Measurements from ENCODE around the gene KPNA2.
"Not testable (repeated sequence)": the region's sequence is repeated elsewhere in the genome, so short reads cannot be mapped to it uniquely, and the experiment has no call there.

The KPNA2 gene

DNA sequence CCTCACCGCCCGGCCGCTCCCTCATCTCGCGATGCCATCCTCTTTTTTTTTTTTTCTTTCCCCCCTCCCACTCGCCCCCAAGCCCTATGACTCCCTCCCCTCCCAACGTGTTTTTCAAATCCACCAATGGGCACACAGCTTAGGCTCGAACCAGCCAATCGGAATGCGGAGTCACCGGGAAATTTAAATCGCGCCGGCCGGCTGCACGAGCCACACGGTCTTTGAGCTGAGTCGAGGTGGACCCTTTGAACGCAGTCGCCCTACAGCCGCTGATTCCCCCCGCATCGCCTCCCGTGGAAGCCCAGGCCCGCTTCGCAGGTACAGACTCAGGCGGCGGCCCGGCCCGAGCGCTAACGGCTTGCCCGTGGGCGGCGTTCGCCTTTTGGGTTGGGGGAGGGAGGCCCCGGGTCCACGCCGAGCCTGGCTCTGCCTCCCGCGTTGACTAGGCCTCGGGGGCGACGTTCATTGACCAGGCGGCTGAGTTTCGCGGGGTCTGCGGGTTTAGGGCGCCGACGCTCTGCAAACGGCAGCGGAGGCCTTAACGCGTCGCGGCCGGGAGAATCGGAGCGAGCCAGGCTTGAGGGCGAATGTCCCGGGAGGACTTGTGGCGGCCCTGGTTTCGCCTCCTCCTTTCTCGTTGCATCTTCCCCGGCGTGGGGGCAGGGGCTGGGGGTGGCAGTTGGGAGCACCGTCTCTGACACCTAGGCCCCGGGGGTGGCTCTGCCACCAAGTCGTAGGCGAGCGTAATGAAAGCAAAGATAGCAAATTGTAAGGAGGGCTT lies at the start of gene KPNA2:
Gene KPNA2 (plus strand): TSS at position 213 of the 781 bp plus-strand sequence. CDS start 1,398 bp downstream, outside the sequence.
- DNase-seq (ENCODE audit: low spot score) = peak; percentile 96

DNA sequence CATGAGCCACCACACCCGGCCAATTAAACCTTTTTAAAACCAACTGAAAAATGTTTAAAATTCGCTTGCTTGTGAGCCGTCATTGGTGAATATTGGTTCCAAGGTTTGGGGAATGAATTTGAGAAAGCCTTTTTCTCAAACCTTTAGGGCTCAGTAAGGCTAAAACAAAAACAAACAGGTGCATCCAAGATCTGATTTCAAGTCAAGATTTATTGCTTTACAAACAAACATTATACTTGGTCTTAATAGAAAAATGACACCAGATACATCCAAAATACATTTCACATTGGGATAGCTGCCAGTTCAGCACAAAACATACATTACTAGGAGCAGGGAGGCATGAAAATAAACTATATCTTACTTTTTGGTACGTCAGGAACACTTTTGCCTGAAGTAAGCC lies 44.6 kb upstream of the KPNA2 start:
- no peak for DNase-seq (ENCODE audit: low spot score)

- no peak for DNase-seq (ENCODE audit: low spot score)
Observed at GRCh38 chr17:67992548-67993152, 42.9 kb upstream of the KPNA2 start.

DNA sequence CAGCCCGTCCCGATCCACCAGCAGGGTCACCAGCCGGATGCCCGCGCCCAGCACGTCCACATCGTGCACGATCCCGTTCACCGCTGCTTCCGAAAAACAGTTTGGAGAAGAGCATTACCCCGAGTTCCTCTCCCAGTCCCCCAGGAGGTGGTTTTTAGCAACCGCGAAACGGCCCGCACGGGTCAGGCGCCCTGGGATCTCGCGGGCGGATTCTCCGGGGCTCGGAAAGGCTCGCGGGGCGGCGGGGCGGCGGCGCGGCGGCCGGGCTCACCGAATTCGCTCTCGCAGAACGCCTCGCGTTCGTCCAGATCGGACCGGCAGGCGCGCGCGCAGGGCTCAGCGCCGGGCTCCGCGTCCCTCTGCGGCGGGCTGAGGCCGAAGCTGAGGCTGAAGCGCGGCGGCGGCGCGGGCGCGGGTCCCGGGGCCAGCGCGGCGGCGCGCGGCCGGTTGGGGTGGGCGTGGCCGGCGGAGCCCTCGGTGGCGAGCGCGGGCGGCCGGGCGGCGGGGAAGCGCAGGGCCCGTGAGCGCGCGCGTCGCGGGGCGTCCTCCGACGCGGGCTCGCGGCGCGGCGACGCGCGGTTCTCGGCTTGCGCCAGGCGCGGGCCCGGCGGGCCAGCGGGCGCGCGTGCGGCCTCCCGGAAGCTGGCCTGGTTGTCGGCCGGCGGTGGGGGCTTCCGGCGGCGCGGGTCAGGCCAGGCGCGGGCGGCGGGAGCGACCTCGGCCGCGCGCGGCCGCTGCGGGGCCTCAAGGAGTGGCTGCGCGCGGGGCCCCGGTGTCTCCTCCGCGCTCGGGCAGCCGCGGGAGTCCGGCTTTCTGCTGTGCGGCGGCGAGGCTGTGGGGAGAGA lies 42.2 kb upstream of the KPNA2 start:
- DNase-seq (ENCODE audit: low spot score) = peak; percentile 60

DNA sequence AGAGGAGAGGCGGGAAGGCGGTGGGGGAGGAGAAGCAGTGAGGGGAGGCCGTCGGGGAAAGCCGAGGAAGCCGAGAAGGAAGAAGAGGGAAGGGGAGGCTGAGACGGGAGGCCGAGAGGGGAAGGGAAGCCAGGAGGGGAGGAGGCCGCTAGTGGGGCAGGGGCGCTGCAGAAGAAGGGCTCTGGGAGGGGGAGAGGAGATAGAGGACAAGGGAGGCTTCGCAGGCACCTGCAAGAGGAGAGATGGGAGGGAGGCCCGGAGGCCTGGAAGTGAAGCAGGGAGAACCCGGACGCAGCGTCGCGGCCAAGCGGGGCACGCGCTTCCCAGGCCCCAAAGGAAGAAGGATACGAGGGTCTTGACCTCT lies 41.6 kb upstream of the KPNA2 start:
- DNase-seq (ENCODE audit: low spot score) = no peak

DNA sequence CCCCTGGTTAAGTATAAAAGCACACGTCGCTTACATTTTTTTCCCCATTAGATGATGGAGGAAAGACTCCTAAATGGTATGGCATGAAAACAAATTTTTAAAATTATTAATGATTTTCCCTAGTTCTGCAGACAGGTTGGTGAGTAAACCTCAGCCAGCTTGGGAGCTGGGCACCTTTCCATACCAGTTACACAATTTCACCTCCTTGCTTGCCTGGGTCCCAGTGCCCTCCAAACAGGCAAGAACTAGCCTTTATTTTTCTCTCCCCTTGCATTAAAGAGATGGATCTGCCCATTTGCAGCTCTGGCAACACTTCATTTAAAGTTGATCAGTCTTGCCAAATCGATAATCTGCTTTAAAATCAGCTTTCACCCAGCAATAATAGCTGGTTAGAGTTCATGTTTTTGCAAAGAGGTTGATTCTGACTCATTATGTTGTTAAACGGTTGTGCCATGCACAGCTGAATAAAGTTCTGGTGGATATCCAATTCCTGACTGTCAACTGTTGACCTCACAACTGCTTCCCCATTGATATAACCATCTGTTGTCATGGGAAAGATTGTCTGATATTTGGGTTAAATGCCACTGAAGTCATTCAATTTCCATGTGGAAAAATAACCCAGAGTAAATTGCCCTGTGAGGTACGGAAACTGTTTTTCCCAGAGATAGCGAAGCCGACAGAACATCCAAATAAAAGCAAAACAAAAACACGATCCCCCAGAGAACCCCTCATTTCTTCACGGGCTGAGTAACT lies 40.5 kb upstream of the KPNA2 start:
- DNase-seq (ENCODE audit: low spot score) = no peak

DNA sequence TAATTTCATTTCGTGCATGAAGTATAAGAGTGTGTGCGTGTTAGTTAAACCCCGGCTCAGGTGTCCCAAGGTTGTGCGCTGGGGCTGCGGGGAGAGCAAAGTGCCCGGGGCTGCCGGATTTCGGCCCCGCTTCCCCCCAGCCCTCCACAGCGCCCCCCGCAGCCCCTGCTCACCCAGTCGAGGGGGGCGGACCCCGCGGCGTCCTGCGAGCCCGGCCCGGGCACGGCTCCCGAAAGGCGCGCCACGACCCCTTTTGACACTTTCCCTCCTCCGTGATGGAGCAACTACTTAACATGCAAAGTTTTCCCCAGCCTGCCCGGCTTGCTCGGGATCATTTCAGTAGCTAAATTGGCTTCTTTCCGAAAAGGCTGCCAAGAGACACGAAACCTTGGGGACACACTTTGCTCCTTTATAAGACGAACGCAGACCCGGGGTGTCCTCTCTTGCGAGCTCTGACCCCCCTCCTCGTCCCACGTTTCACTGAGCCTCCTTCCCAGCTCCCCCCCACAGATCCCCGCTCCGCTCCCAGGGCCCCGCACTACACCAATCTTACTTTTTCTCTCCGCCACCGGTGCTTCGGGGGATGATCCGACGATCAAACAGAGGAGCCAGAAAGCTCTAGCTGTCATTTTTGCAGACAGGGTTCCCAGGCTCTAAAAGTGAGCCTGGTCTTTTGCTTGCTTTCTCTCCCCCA lies 39.8 kb upstream of the KPNA2 start:
- DNase-seq (ENCODE audit: low spot score) = no peak

DNA sequence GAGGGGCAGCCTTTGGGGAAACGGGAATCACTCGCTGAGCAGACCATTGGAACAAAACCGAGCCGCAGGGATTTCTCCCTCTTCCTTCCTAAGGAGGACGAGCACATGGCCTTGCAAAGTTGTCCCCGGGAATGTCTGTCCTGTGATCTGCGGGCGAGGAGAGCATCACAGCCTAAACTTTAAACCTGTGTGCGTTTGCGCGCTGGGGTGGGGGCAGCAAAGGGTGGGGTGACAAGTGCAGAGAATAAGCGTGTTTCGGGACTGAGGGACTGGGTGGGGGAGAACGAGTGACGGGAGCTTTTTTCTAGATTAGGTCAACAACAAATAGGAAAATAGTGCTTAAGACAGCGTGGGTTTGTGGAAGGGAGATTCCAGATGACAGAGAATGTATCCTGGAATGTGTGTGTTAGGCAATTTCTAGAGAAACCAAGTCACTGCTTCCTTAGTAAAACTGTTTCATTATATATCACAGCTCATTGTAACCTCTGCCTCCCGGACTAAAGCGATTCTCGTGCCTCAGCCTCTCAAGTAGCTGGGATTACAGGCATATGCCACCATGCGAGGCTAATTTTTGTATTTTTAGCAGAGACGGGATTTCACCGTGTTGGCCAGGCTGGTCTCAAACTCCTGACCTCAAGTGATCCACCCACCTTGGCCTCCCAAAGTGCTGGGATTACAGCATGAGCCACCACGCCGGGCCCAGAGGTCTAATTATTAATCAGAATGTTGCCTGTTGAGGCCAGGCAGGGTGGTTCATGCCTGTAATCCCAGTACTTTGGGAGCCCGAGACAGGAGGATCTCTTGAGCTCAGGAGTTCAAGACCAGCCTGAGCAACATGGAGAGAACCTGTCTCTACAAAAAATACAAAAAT lies 39.0 kb upstream of the KPNA2 start, which contains the start of gene C17orf58:
Gene C17orf58 (minus strand): TSS at position 169 of the 871 bp plus-strand sequence. CDS start 271 bp downstream, outside the sequence.
- DNase-seq (ENCODE audit: low spot score) = not testable (repeated sequence)

GRCh38 chr17:67998466-67998865 lies 37.1 kb upstream of the KPNA2 start:
- no peak for DNase-seq (ENCODE audit: low spot score)

- no peak for DNase-seq (ENCODE audit: low spot score)
Observed at GRCh38 chr17:67999291-67999911, 36.1 kb upstream of the KPNA2 start.

DNA sequence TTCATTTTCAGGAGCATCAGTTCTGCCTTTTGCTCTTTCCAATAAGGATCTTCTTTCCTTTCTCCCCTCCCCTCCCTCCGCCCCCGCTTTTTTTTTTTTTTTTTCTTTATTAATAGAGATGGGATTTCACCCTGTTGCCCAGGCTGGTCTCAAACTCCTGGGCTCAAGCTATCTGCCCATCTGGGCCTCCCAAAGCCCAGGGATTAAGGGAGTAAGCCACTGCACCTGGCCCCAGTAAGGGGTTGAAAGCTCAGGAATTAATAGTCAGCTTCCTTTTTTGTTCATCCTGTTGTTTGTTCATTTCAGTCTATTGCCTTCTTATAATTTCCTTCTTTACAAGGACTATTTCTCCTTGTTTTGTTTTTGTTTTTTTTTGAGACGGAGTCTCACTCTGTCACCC lies 31.3 kb upstream of the KPNA2 start:
- DNase-seq (ENCODE audit: low spot score) = no peak

DNA sequence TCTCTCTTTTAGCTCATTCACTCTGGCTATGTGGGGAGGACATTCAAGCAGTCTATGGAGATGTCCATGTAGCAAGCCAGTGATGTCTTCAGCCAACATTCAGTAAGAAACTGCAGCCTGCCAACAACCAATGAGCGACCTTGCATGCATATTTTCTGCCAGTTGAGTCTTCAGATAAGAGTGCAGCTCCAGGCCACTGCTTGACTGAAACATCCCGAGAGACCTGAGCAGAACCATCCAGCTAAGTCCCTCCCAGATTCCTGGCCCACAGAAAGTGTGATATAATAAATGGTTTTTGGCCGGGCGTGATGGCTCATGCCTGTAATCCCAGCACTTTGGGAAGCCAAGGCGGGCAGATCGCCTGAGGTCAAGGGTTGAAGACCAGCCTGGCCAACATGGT lies 28.7 kb upstream of the KPNA2 start:
- no peak for DNase-seq (ENCODE audit: low spot score)

DNA sequence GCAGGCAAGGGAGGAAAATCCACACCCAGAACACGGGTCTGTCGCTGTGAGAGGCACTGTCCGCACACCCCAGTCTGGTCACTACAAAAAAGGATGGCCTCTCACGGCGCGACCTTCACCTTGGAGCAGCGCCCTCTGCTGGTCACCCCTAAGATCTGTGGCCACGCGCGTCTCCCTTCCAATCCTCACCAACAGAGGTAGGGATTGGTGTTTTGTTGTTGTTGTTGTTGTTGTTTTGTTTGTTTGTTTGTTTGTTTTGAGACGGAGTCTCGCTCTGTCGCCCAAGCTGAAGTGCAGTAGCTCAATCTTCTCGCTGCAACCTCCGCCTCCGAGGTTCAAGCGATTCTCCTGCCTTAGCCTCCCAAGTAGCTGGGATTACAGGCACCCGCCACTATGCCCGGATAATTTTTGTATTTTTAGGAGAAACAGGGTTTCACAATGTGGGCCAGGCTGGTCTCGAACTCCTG lies 24.3 kb upstream of the KPNA2 start:
- no peak for DNase-seq (ENCODE audit: low spot score)

DNA sequence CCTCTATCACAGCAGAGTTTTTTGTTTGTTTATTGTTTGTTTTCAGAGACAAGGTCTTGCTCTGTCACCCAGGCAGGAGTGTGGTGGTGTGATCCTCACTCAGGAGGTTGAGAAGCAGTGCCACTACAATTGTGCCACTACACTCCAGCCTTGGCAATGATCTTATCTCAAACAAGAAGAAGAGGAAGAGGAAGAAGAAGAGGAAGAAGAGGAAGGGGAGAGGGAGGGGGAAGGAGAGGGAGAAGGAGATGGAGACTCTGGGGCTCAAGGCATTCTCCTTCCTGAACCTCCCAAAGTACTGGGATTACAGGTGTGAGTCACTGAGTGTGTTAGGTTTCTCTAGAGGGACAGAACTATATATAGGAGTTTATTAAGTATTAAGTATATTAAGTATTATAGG lies 22.1 kb upstream of the KPNA2 start:
- DNase-seq (ENCODE audit: low spot score) = no peak

DNA sequence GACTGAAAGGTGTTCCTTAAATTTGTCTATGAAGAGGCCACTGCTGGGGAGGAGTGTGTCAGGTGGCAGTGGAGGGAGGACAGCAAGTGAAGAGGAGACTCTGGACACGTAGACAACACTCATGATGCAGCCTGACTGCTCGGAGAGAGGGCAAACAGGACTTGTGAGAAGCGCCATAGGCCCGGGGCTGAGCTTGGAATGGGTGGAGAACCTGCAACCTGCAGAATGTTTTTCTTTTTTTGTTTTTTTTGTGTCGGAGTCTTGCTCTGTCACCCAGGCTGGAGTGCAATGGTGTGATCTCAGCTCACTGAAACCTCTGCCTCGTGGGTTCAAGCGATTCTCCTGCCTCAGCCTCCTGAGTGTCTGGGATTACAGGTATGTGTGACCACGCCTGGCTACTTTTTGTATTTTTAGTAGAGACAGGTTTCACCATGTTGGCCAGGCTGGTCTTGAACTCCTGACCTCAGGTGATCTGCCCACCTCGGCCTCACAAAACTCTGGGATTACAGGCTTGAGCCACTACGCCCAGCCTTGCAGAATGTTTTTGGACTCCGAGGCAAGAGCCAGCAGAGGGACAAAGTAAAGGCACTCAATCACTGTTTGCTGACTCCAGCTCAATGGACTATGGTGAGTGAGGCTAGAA lies 20.3 kb upstream of the KPNA2 start:
- DNase-seq (ENCODE audit: low spot score) = no peak

DNA sequence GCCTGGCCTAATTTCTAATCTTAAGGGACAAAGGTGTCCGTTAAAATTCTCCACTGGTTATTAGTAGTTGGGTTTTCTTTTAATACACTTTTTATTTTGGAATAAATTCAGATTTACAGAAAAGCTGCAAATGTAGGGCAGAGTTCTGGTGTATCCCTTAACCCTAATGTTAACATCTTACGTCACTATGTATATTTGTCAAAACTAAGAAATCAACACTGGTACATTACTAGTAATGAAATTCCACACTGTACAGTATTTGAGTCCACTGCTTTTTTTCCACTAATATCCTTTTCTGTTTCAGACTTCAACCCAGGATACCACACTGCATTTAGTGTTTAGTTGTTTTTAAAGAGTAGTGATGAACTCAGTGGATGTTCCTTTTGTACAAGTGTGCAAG lies 18.7 kb upstream of the KPNA2 start:
- DNase-seq (ENCODE audit: low spot score) = no peak

GRCh38 chr17:68018493-68018892 lies 17.0 kb upstream of the KPNA2 start:
- not testable (repeated sequence) for DNase-seq (ENCODE audit: low spot score)

DNA sequence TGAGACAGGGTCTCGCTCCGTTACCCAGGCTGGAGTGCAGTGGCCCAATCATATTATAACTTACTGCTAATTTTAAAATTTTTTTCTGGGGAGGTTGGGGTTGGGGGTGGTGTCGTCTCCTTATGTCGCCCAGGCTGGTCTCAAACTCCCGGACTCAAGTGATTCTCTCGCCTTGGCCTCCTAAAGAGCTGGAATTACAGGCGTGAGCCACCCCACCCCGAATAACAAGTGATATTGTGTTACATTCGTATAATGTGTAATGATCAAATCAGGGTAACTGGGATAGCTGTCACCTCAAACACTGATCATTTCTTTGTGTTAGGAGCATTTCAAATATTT lies 16.2 kb upstream of the KPNA2 start:
- no peak for DNase-seq (ENCODE audit: low spot score)

- peak; percentile 94 for DNase-seq (ENCODE audit: low spot score)
Observed at GRCh38 chr17:68019675-68020408, 15.7 kb upstream of the KPNA2 start.

Data from COLO829 (cell line).